GM21423 (cell line): Measurements from ENCODE around the gene SMAD5.

Experiments used
- ATAC-seq: cut with Tn5 transposase; IDR thresholded peaks from one replicate; pipeline ENCODE4 v1.9.1; 2021; ENCODE audit warnings: mild to moderate bottlenecking, moderate library complexity; ENCODE audit not compliant: unreplicated experiment

SMAD5 gene

GRCh38 chr5:136132557-136133221 is at the start of gene SMAD5:
SMAD5 (plus strand) TSS chr5:136132845; CDS start chr5:136153761, 20,916 bp downstream.
- ATAC-seq, result peak; percentile 94

GRCh38 chr5:136084698-136085097 is 47.9 kb upstream of the SMAD5 start:
- ATAC-seq, result no peak

GRCh38 chr5:136086783-136087566 is 45.7 kb upstream of the SMAD5 start:
- no peak for ATAC-seq

- ATAC-seq, result no peak
These were observed 44.4 kb upstream of the SMAD5 start for GRCh38 chr5:136087961-136088871.

GRCh38 chr5:136089791-136090190 is 42.9 kb upstream of the SMAD5 start:
- ATAC-seq, result no peak

- no peak for ATAC-seq
These were observed 42.3 kb upstream of the SMAD5 start for GRCh38 chr5:136090319-136090718.

GRCh38 chr5:136094189-136094912 is 38.3 kb upstream of the SMAD5 start:
- no peak for ATAC-seq

- ATAC-seq, result no peak
These were observed 37.6 kb upstream of the SMAD5 start for GRCh38 chr5:136094913-136095641.

- ATAC-seq, result no peak
These were observed 34.5 kb upstream of the SMAD5 start for GRCh38 chr5:136098176-136098575.

- ATAC-seq, result no peak
These were observed 32.8 kb upstream of the SMAD5 start for GRCh38 chr5:136099870-136100269.

- no peak for ATAC-seq
These were observed 30.8 kb upstream of the SMAD5 start for GRCh38 chr5:136101884-136102283.

- peak; percentile 82 for ATAC-seq
These were observed 29.5 kb upstream of the SMAD5 start for GRCh38 chr5:136103118-136103517.

- no peak for ATAC-seq
These were observed 28.2 kb upstream of the SMAD5 start for GRCh38 chr5:136104306-136104965.

- no peak for ATAC-seq
These were observed 26.2 kb upstream of the SMAD5 start for GRCh38 chr5:136106351-136107031.

GRCh38 chr5:136108180-136108611 is 24.4 kb upstream of the SMAD5 start:
- ATAC-seq, result peak; percentile 49

- ATAC-seq, result no peak
These were observed 23.9 kb upstream of the SMAD5 start for GRCh38 chr5:136108766-136109165.

- no peak for ATAC-seq
These were observed 23.1 kb upstream of the SMAD5 start for GRCh38 chr5:136109453-136110135.

- no peak for ATAC-seq
These were observed 19.0 kb upstream of the SMAD5 start for GRCh38 chr5:136113606-136114005.
